Measurements from ENCODE around the gene DLG2.
"Not testable (repeated sequence)": the region's sequence is repeated elsewhere in the genome, so short reads cannot be mapped to it uniquely, and the experiment has no call there.

DLG2 gene

DNA sequence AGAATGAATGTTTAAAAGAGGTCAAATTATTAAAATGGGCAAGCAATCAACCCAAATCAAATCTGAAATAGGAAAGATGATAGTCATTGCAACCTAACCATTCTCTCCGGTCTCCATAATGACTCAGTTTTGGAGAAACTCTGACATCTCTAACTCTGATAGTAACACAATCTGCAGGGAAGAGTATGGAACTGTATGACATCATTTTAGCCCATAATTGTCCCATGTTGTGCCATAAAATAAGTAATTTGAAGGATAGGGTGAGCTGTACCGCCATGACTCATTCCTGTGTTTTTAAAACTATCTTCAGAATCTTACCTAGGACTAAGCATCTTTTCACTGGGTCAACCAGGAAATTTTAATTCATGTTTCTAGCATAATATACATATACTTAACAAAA is 350.8 kb downstream of the DLG2 start:
- Histone ChIP-seq H3K27me3 (ENCODE audit: control insufficient read depth, insufficient read depth, low read length) (no peaks in the 10 kb centered on the region), H3K9ac (ENCODE audit: low read length) (no peak overlapping the region), H3K36me3 (ENCODE audit: control insufficient read depth, insufficient read depth, low read length) (no peaks in the 10 kb centered on the region), H3K27ac (ENCODE audit: low read depth, low read length) (no peak overlapping the region), H3K9me3 (ENCODE audit: control insufficient read depth, insufficient read depth, low read depth, low read length) (peaks cover 7% of the 10 kb centered on the region), H3K4me3 (ENCODE audit: low read depth, low read length) (no peak overlapping the region), H3K4me1 (ENCODE audit: control insufficient read depth, insufficient read depth, low read length) (0 out of 2 replicates have a peak, but pooled peaks cover 2% of the 10 kb centered on the region)

GRCh38 chr11:85270315-85270714 is 356.8 kb downstream of the DLG2 start:
- not testable (repeated sequence) for H3K27ac ChIP-seq (ENCODE audit: low read depth, low read length); H3K4me1 ChIP-seq (ENCODE audit: control insufficient read depth, insufficient read depth, low read length); H3K27me3 ChIP-seq (ENCODE audit: control insufficient read depth, insufficient read depth, low read length); H3K36me3 ChIP-seq (ENCODE audit: control insufficient read depth, insufficient read depth, low read length); H3K4me3 ChIP-seq (ENCODE audit: low read depth, low read length); H3K9ac ChIP-seq (ENCODE audit: low read length)
- H3K9me3 ChIP-seq (ENCODE audit: control insufficient read depth, insufficient read depth, low read depth, low read length): peaks cover 15% of the 10 kb centered on the region

DNA sequence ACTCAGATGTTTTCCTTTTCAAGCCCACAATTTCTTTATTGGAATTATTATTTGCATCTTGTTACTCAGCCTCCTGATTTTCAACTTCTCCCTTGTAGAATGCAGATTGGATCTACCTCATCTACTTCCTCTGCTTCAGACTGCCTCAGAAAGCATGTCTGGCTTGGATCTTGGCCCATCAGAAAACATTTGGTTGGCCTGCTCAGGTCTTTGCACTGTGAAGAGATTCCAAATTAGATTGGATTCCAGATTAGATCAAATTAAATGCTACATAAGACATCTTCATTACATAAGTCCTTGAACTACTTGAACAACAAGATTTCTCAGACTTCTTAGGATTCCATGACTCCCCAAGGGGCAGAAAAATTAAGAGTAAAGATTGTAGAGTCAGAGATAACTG is 358.0 kb downstream of the DLG2 start:
- H3K36me3 ChIP-seq (ENCODE audit: control insufficient read depth, insufficient read depth, low read length): no peaks in the 10 kb centered on the region
- no peak overlapping the region for H3K9ac ChIP-seq (ENCODE audit: low read length)
- H3K27ac ChIP-seq (ENCODE audit: low read depth, low read length): no peak overlapping the region
- peaks cover 15% of the 10 kb centered on the region for H3K9me3 ChIP-seq (ENCODE audit: control insufficient read depth, insufficient read depth, low read depth, low read length)
- no peaks in the 10 kb centered on the region for H3K4me1 ChIP-seq (ENCODE audit: control insufficient read depth, insufficient read depth, low read length)
- no peak overlapping the region for H3K4me3 ChIP-seq (ENCODE audit: low read depth, low read length)
- no peaks in the 10 kb centered on the region for H3K27me3 ChIP-seq (ENCODE audit: control insufficient read depth, insufficient read depth, low read length)

GRCh38 chr11:85266646-85267045 is 360.5 kb downstream of the DLG2 start:
- Histone ChIP-seq H3K36me3 (ENCODE audit: control insufficient read depth, insufficient read depth, low read length) (no peaks in the 10 kb centered on the region), H3K9ac (ENCODE audit: low read length) (no peak overlapping the region), H3K4me1 (ENCODE audit: control insufficient read depth, insufficient read depth, low read length) (no peaks in the 10 kb centered on the region), H3K4me3 (ENCODE audit: low read depth, low read length) (no peak overlapping the region), H3K27ac (ENCODE audit: low read depth, low read length) (no peak overlapping the region), H3K9me3 (ENCODE audit: control insufficient read depth, insufficient read depth, low read depth, low read length) (peaks cover 10% of the 10 kb centered on the region; the same call in 1 of the 2 replicates), H3K27me3 (ENCODE audit: control insufficient read depth, insufficient read depth, low read length) (no peaks in the 10 kb centered on the region)

DNA sequence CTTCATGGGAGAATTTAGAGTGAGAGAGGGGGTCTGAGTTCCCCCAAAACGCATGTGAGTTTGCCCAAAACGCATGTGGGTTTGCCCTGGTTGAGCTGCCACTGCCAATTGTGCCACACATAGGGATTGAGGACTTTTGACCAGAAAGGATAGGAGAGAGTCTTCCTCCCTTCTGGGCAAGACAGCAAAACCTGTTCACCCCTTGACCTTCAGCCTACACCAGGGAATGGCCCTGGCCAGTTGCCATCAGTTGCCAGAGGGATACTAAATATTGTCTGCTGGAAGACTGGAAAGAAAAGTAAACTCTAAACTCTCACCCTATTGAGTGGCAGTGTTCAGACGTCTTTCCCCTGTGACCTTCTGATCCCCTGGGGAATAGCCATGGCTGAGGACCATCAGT is 363.8 kb downstream of the DLG2 start:
- Histone ChIP-seq H3K27ac (ENCODE audit: low read depth, low read length) (no peak overlapping the region), H3K9me3 (ENCODE audit: control insufficient read depth, insufficient read depth, low read depth, low read length) (no peaks in the 10 kb centered on the region), H3K36me3 (ENCODE audit: control insufficient read depth, insufficient read depth, low read length) (no peaks in the 10 kb centered on the region), H3K4me3 (ENCODE audit: low read depth, low read length) (no peak overlapping the region), H3K9ac (ENCODE audit: low read length) (no peak overlapping the region), H3K27me3 (ENCODE audit: control insufficient read depth, insufficient read depth, low read length) (no peaks in the 10 kb centered on the region), H3K4me1 (ENCODE audit: control insufficient read depth, insufficient read depth, low read length) (no peaks in the 10 kb centered on the region; the same call in 1 of the 2 replicates)

- H3K9me3 ChIP-seq (ENCODE audit: control insufficient read depth, insufficient read depth, low read depth, low read length): no peaks in the 10 kb centered on the region
- H3K27ac ChIP-seq (ENCODE audit: low read depth, low read length): no peak overlapping the region
- no peaks in the 10 kb centered on the region for H3K27me3 ChIP-seq (ENCODE audit: control insufficient read depth, insufficient read depth, low read length)
- no peaks in the 10 kb centered on the region for H3K36me3 ChIP-seq (ENCODE audit: control insufficient read depth, insufficient read depth, low read length)
- no peak overlapping the region for H3K4me3 ChIP-seq (ENCODE audit: low read depth, low read length)
- no peak overlapping the region for H3K9ac ChIP-seq (ENCODE audit: low read length)
- no peaks in the 10 kb centered on the region; the same call in 1 of the 2 replicates for H3K4me1 ChIP-seq (ENCODE audit: control insufficient read depth, insufficient read depth, low read length)
Measured at GRCh38 chr11:85257837-85258236, 369.3 kb downstream of the DLG2 start.

GRCh38 chr11:85256433-85256832 is 370.7 kb downstream of the DLG2 start:
- Histone ChIP-seq H3K4me1 (ENCODE audit: control insufficient read depth, insufficient read depth, low read length) (no peaks in the 10 kb centered on the region; the same call in 1 of the 2 replicates), H3K4me3 (ENCODE audit: low read depth, low read length) (no peak overlapping the region), H3K27me3 (ENCODE audit: control insufficient read depth, insufficient read depth, low read length) (no peaks in the 10 kb centered on the region)

DNA sequence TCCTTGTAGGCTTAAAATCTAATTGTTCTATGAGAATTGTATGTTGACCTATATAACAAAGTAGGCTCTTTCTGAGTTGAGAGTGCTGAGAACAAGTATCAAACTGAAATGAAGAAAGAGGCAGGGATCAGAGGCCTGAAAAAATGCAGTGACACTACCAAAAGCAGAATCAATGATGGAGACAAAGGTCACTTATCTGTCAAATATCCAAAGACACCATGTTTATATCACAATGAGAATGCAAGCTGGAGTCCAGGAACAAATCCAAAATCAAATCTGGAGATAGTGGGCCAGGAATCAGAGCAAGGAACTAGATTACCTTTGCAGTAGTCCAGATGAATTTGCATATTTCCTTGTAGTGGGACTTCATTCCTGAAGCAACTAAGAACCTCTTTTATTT is 377.7 kb downstream of the DLG2 start:
- no peaks in the 10 kb centered on the region for H3K4me1 ChIP-seq (ENCODE audit: control insufficient read depth, insufficient read depth, low read length)
- no peaks in the 10 kb centered on the region for H3K27me3 ChIP-seq (ENCODE audit: control insufficient read depth, insufficient read depth, low read length)
- H3K9me3 ChIP-seq (ENCODE audit: control insufficient read depth, insufficient read depth, low read depth, low read length): no peaks in the 10 kb centered on the region
- H3K36me3 ChIP-seq (ENCODE audit: control insufficient read depth, insufficient read depth, low read length): no peaks in the 10 kb centered on the region
- no peak overlapping the region for H3K4me3 ChIP-seq (ENCODE audit: low read depth, low read length)
- no peak overlapping the region for H3K9ac ChIP-seq (ENCODE audit: low read length)
- no peak overlapping the region for H3K27ac ChIP-seq (ENCODE audit: low read depth, low read length)

More at GRCh38 chr11:85256433-85256832, 370.7 kb downstream of the DLG2 start:
- H3K36me3 ChIP-seq (ENCODE audit: control insufficient read depth, insufficient read depth, low read length): no peaks in the 10 kb centered on the region
- no peaks in the 10 kb centered on the region for H3K9me3 ChIP-seq (ENCODE audit: control insufficient read depth, insufficient read depth, low read depth, low read length)
- no peak overlapping the region for H3K27ac ChIP-seq (ENCODE audit: low read depth, low read length)
- no peak overlapping the region for H3K9ac ChIP-seq (ENCODE audit: low read length)

DNA sequence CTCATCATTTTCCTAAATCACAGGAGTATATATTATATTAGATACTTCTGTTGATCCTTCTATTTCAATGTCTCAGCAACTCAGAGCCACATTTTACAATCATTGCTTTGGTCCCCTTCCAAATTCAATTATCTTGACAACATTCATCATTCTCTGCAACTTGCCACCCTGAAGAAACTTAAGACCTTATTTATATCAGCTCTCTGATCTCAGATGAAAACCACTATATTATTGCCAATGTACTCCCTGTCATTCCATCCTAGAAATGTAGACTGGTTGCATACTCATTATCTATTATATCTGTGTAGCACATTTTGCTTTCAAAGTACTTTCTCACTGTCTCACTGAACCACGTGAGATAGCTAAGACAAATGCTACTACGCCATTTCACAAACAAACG is 379.3 kb downstream of the DLG2 start:
- Histone ChIP-seq H3K4me3 (ENCODE audit: low read depth, low read length) (no peak overlapping the region), H3K9me3 (ENCODE audit: control insufficient read depth, insufficient read depth, low read depth, low read length) (no peaks in the 10 kb centered on the region), H3K27ac (ENCODE audit: low read depth, low read length) (no peak overlapping the region), H3K27me3 (ENCODE audit: control insufficient read depth, insufficient read depth, low read length) (no peaks in the 10 kb centered on the region), H3K36me3 (ENCODE audit: control insufficient read depth, insufficient read depth, low read length) (no peaks in the 10 kb centered on the region), H3K4me1 (ENCODE audit: control insufficient read depth, insufficient read depth, low read length) (no peaks in the 10 kb centered on the region), H3K9ac (ENCODE audit: low read length) (no peak overlapping the region)

- Histone ChIP-seq H3K27ac (ENCODE audit: low read depth, low read length) (no peak overlapping the region), H3K27me3 (ENCODE audit: control insufficient read depth, insufficient read depth, low read length) (no peaks in the 10 kb centered on the region), H3K4me3 (ENCODE audit: low read depth, low read length) (no peak overlapping the region), H3K4me1 (ENCODE audit: control insufficient read depth, insufficient read depth, low read length) (peaks cover 4% of the 10 kb centered on the region; the same call in 1 of the 2 replicates), H3K36me3 (ENCODE audit: control insufficient read depth, insufficient read depth, low read length) (no peaks in the 10 kb centered on the region), H3K9ac (ENCODE audit: low read length) (no peak overlapping the region), H3K9me3 (ENCODE audit: control insufficient read depth, insufficient read depth, low read depth, low read length) (no peaks in the 10 kb centered on the region)
Measured at GRCh38 chr11:85238906-85239305, 388.2 kb downstream of the DLG2 start.

DNA sequence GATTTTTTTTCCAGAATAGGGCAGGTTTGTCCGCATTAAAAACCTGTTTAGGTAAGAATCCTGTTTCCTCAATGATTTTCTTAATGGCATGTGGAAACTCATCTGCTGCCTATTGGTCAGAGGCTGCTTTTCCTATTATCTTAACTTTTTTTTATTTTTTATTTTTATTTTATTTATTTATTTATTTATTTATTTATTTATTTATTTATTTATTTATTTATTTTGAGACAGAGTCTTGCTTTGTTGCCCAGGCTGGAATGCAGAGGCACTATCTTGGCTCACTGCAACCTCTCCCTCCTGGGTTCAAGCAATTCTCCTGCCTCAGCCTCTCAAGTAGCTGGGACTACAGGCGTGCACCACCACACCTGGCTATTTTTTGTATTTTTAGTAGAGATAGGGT is 389.1 kb downstream of the DLG2 start:
- not testable (repeated sequence) for H3K4me1 ChIP-seq (ENCODE audit: control insufficient read depth, insufficient read depth, low read length); H3K4me3 ChIP-seq (ENCODE audit: low read depth, low read length); H3K9me3 ChIP-seq (ENCODE audit: control insufficient read depth, insufficient read depth, low read depth, low read length); H3K36me3 ChIP-seq (ENCODE audit: control insufficient read depth, insufficient read depth, low read length); H3K27ac ChIP-seq (ENCODE audit: low read depth, low read length); H3K9ac ChIP-seq (ENCODE audit: low read length); H3K27me3 ChIP-seq (ENCODE audit: control insufficient read depth, insufficient read depth, low read length)

DNA sequence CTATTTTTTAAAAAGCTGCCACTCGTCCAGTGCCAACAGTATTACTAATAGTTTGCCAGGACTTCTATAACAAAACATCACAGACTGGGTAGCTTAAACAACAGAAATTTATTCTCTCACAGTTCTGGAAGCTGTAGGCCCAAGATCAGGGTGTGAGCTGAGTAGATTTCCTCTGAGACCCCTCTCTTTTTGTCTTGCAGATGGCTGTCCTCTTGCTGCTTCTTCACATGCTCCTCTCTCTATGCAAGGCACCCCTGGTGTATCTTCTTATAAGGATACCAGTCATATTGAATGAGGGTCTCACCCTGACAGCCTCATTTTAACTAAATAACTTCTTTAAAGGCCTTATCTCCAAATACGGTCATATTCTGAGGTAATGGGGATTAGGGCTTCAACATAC is 390.9 kb downstream of the DLG2 start:
- Histone ChIP-seq H3K27me3 (ENCODE audit: control insufficient read depth, insufficient read depth, low read length) (no peaks in the 10 kb centered on the region), H3K36me3 (ENCODE audit: control insufficient read depth, insufficient read depth, low read length) (no peaks in the 10 kb centered on the region), H3K4me1 (ENCODE audit: control insufficient read depth, insufficient read depth, low read length) (peaks cover 4% of the 10 kb centered on the region; the same call in 1 of the 2 replicates), H3K27ac (ENCODE audit: low read depth, low read length) (no peak overlapping the region), H3K9ac (ENCODE audit: low read length) (no peak overlapping the region), H3K9me3 (ENCODE audit: control insufficient read depth, insufficient read depth, low read depth, low read length) (no peaks in the 10 kb centered on the region), H3K4me3 (ENCODE audit: low read depth, low read length) (no peak overlapping the region)

Data from HUES6 (cell line).